Adipocyte (in vitro differentiated cells): Measurements from ENCODE around the gene RRBP1.

Source experiments
- DNase-seq: peaks from one replicate; pipeline ENCODE4 v3.0.0-alpha.2; 2015; ENCODE audit warnings: low read depth
- H3K27me3 ChIP-seq: replicated peaks from 2 replicates; pipeline ENCODE4 v1.7.0; 2013; ENCODE audit warnings: mild to moderate bottlenecking, low read length, moderate library complexity; ENCODE audit not compliant: control insufficient read depth, insufficient read depth
- H3K36me3 ChIP-seq: 2 replicates; pipeline ENCODE4 v1.7.0; 2013; ENCODE audit warnings: low read length, mild to moderate bottlenecking, moderate library complexity; ENCODE audit not compliant: control insufficient read depth, insufficient read depth, severe bottlenecking
- H3K4me1 ChIP-seq: 2 replicates; pipeline ENCODE4 v1.7.0; 2013; ENCODE audit warnings: mild to moderate bottlenecking, low read length, moderate library complexity; ENCODE audit not compliant: control insufficient read depth, insufficient read depth
- H3K4me3 ChIP-seq: 2 replicates; pipeline ENCODE4 v1.7.0; 2013; ENCODE audit warnings: mild to moderate bottlenecking, low read length, moderate library complexity
- H3K9ac ChIP-seq: 2 replicates; pipeline ENCODE4 v1.7.0; 2013; ENCODE audit warnings: mild to moderate bottlenecking, low read length, moderate library complexity
- H3K9me3 ChIP-seq: 2 replicates; pipeline ENCODE4 v1.7.0; 2013; ENCODE audit warnings: mild to moderate bottlenecking, low read length, moderate library complexity; ENCODE audit not compliant: control insufficient read depth

RRBP1 gene

GRCh38 chr20:17630151-17630805, 51.8 kb downstream of the RRBP1 start:
- no peak overlapping the region for H3K4me3 ChIP-seq
- H3K9ac ChIP-seq = no peak overlapping the region
- H3K27me3 ChIP-seq = no peaks in the 10 kb centered on the region
- no peak for DNase-seq
- H3K4me1 ChIP-seq = peaks cover 9% of the 10 kb centered on the region
- H3K36me3 ChIP-seq = peaks cover 91% of the 10 kb centered on the region
- H3K9me3 ChIP-seq = no peaks in the 10 kb centered on the region

DNA sequence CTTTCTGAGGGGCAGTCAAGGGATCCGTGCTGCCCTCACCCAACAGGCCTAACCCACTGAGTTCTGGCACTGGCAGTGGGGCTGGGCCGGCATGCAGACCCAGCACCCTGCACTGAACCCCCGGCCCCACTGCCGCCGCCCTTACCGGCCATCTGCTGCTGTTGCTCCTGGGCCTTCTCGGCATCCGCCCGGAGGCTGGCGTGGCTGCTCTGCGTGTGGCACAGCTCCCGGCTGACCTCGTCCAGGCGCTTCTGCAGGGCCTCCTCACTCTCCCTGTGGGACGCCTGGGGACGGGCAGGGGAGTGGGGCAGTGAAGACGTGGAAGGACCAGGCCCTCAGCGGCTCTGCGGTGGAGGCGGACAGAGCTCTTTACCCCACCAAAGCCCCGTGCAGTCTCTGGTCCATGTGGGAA, 52.4 kb downstream of the RRBP1 start:
- H3K4me1 ChIP-seq = peaks cover 4% of the 10 kb centered on the region
- DNase-seq = no peak
- peaks cover 91% of the 10 kb centered on the region for H3K36me3 ChIP-seq
- no peak overlapping the region for H3K4me3 ChIP-seq
- H3K27me3 ChIP-seq = no peaks in the 10 kb centered on the region
- H3K9ac ChIP-seq = no peak overlapping the region
- H3K9me3 ChIP-seq = no peaks in the 10 kb centered on the region

DNA sequence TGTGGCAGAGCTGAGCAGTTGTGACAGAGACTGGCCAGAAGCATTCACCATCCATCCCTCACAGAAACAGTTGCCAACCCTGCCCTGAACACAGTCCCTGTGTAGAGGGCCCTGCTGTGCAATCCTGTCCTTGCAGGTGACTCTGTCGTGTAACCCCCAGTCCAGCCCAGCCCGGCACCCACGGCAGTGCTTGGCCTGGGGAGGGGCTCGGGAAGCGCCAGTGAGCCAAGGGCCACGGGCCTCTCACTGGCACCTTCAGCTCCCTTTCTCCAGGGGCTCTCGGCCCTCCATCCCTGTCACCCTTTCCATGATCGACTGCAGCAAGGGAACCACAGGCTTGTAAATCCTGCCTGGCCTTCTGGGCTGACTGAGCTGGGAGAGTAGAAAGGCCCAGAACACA, 53.0 kb downstream of the RRBP1 start:
- Histone ChIP-seq H3K9ac (no peak overlapping the region), H3K4me1 (no peaks in the 10 kb centered on the region), H3K9me3 (no peaks in the 10 kb centered on the region), H3K4me3 (no peak overlapping the region), H3K36me3 (peaks cover 93% of the 10 kb centered on the region), H3K27me3 (no peaks in the 10 kb centered on the region)
- no peak for DNase-seq

DNA sequence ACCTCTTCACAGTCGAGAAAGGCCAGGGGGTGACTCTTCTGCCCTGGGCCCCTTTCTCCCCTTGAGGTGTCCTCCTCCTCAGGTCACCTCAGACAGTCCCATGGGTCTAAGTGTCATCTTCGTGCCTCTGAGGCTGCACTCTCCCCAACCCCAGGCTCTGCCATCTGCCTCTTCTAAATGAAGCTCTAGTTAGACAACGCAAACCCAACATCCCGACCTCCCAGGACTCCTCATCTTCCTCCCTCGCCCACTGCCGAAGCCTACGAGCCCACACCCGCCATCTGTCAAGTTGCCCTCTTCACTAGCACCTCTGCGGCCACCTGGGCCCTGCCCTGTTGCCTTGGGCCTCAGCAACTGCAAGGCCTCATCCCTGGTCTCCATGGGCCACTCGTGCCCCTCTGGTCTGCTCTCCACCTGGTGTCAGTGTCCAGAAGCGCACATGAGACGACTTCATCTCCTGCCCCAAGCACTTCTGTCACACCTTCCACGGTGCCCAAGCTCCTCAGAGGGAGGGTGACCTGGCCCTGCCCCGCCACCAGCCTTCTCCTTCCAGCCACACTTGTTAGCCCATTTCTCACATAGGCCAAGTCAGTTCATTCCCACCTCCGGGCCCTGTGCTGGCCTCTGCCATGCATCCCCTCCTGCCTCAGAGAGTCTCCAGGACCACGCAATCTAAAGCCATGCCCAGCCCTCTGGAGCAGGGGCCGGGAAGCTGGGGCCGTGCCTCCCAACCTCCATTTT, 53.8 kb downstream of the RRBP1 start:
- Histone ChIP-seq H3K4me1 (no peaks in the 10 kb centered on the region), H3K9ac (no peak overlapping the region), H3K4me3 (no peak overlapping the region), H3K9me3 (no peaks in the 10 kb centered on the region), H3K27me3 (no peaks in the 10 kb centered on the region), H3K36me3 (peaks cover 93% of the 10 kb centered on the region)
- DNase-seq = no peak

GRCh38 chr20:17627101-17627955, 54.7 kb downstream of the RRBP1 start:
- H3K27me3 ChIP-seq = no peaks in the 10 kb centered on the region
- no peak for DNase-seq
- no peak overlapping the region for H3K9ac ChIP-seq
- H3K4me3 ChIP-seq = no peak overlapping the region
- H3K4me1 ChIP-seq = no peaks in the 10 kb centered on the region
- H3K36me3 ChIP-seq = peaks cover 93% of the 10 kb centered on the region
- no peaks in the 10 kb centered on the region for H3K9me3 ChIP-seq

DNA sequence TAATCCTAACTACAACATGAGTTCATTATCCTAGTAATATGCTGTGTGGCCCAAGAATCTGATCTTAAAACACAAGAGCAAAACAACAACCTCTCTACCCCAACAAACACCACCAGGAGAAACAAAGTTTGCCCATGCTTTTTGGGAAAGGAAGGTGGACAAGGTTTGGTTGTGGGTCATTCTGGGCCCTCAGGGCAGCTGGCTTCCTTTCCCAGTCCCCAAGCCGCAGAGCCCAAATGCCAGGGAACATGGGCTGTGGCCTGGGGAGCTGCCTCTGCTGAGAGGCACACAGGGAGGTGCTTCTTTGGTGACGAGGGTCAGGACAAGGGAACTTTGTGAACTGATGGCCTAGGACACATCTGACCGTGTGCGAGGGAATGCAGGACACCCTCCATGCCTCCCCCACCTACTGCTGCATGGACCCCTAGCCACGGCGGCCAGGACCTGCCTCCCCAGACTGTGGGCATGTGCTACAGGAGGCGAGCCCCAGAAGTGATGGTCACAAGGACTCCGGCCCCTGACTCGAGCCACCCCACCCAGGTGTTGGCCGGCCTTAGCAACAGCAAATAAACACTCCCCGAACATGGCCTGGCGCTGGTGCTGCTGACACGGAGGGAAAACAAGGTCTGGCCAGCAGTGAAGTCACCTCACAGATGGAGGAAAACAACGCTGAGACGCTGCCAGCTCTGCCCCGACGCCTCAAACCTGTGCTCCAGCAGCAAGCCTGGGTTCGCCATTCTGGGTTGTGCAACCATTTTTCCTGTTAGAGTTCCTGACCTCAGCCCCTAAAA, 55.6 kb downstream of the RRBP1 start:
- no peaks in the 10 kb centered on the region for H3K27me3 ChIP-seq
- no peaks in the 10 kb centered on the region for H3K4me1 ChIP-seq
- no peaks in the 10 kb centered on the region for H3K9me3 ChIP-seq
- H3K36me3 ChIP-seq = peaks cover 93% of the 10 kb centered on the region
- H3K4me3 ChIP-seq = no peak overlapping the region
- no peak for DNase-seq
- H3K9ac ChIP-seq = peak overlapping the region; percentile 6

GRCh38 chr20:17625246-17626051, 56.6 kb downstream of the RRBP1 start:
- Histone ChIP-seq H3K9me3 (no peaks in the 10 kb centered on the region), H3K9ac (no peak overlapping the region), H3K27me3 (no peaks in the 10 kb centered on the region), H3K36me3 (peaks cover 93% of the 10 kb centered on the region), H3K4me1 (no peaks in the 10 kb centered on the region), H3K4me3 (no peak overlapping the region)
- DNase-seq = no peak

DNA sequence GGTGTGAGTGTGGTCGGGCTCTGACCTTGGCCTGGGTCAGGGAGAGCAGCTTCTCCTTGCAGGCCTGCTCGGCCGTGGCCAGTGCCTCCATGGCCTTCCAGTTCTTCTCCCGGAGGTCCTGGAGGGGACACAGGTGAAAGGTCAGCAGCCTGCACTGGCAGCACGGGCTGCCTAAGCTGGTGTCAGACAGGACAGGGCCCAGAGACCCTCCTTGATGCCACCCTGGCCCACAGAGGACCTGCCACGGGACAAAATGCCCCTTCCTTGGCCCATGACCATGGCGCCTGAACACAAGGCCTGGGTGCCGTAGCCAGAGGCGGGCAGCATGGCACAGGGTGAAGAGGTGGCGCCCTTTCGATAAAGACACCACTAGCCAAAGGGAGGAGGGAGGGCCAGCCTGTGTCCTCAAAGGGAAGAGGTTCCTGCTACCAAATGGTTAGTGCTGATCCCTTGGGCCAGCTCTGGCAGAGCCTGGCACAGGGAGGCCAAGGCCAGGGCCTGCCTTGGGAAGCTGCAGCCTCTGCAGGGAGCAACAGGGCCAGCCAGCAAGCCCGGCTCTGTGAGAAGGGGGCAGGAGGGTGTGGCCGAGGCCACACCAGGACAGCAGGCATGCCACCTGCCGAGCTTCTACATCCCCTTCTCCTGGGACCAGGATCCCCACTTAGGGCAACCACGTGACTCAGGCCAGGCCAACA, 57.3 kb downstream of the RRBP1 start:
- peaks cover 93% of the 10 kb centered on the region for H3K36me3 ChIP-seq
- H3K4me1 ChIP-seq = no peaks in the 10 kb centered on the region
- H3K4me3 ChIP-seq = no peak overlapping the region
- DNase-seq = no peak
- H3K9ac ChIP-seq = no peak overlapping the region
- H3K27me3 ChIP-seq = no peaks in the 10 kb centered on the region
- no peaks in the 10 kb centered on the region for H3K9me3 ChIP-seq

GRCh38 chr20:17624070-17624469, 58.0 kb downstream of the RRBP1 start:
- Histone ChIP-seq H3K27me3 (no peaks in the 10 kb centered on the region), H3K4me3 (no peak overlapping the region), H3K36me3 (peaks cover 93% of the 10 kb centered on the region), H3K9ac (no peak overlapping the region), H3K4me1 (no peaks in the 10 kb centered on the region), H3K9me3 (no peaks in the 10 kb centered on the region)
- no peak for DNase-seq
